HUDEP-2 (cell line): ENCODE data around the gene RAB8B.
A peak's percentile ranks its signal among the peaks of the same experiment; 100 is the strongest.
"Not testable (repeated sequence)": the region's sequence is repeated elsewhere in the genome, so short reads cannot be mapped to it uniquely, and the experiment has no call there.

Experiments used
- DNase-seq, 76 experiments: peaks; one replicate each; lab custom pipeline; 2025; ENCODE audit not compliant: unreplicated experiment in 76 of 76; lab: John Stamatoyannopoulos, UW

Gene RAB8B

GRCh38 chr15:63203451-63204090 is 14.2 kb downstream of the RAB8B start:
- peak in 1 of 76 experiments; percentile 14 for DNase-seq

DNA sequence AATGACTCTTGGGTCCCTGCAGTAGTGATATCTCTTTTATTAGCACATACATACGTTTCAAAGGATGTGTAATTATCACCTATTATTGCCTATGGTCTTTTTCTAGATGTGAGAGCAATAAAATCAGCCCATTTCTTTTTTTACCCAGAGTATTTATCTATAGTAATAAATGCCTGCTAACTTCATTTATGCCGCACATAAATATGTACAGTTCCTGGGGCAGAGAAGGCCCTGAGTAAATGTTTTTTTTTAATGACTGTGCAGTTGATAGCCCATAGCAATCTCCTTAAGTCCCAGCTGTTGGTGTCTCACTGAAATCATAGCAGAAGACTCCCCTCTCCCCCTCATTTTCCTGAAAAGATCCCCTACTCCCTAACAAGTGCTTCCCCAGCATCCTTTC is 16.7 kb downstream of the RAB8B start:
- no peak for DNase-seq

- not testable (repeated sequence) for DNase-seq
Measured at GRCh38 chr15:63208824-63209223, 19.4 kb downstream of the RAB8B start.

GRCh38 chr15:63210151-63211091 is 21.0 kb downstream of the RAB8B start:
- DNase-seq: no peak

- DNase-seq: no peak
Measured at GRCh38 chr15:63211092-63211490, 21.7 kb downstream of the RAB8B start.

DNA sequence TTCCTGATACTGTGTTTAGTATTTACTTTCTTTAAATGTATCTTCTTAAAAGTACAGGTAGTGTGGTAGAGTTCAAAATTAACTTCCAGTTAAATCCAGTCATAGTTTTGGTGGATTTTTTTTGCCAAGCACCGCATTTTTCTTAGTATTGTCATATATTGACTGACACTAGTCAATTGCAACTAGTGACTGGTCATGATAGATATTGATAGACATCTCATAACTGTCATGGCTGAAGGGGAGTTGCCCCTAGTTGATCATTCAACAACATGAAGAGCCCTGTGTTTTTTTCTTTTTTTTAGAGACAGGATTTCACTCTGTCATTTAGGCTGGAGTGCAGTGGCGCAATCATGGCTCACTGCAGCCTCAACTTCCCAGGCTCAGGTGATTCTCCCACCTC is 22.1 kb downstream of the RAB8B start:
- DNase-seq: no peak

GRCh38 chr15:63212050-63213004 is 22.9 kb downstream of the RAB8B start:
- DNase-seq: peak in 17 of 76 experiments; percentile 11 to 51 (median 31)

GRCh38 chr15:63218100-63218808 is 28.8 kb downstream of the RAB8B start:
- no peak for DNase-seq

- DNase-seq: no peak
Measured at GRCh38 chr15:63219196-63219710, 29.8 kb downstream of the RAB8B start.

GRCh38 chr15:63221346-63221745 is 31.9 kb downstream of the RAB8B start:
- DNase-seq: no peak

DNA sequence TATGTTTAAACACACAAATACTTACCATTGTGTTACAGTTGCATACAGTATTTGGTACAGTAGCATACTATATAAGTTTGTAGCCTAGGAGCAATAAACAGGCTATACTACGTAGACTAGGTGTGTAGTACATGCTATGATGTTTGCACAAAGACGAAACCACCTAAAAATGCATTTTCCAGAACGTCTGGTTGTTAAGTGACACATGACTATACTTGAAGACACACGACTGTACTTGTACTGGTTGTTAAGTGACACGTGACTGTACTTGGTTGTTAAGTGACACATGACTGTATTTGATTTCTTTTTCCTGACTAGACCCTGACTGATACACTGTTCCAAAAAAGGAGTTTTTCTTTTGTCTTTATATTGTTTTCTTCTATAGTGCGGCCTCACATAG is 34.1 kb downstream of the RAB8B start:
- DNase-seq: no peak

GRCh38 chr15:63225381-63225780 is 36.0 kb downstream of the RAB8B start:
- DNase-seq: no peak

- DNase-seq: no peak
Measured at GRCh38 chr15:63226155-63226883, 36.9 kb downstream of the RAB8B start.

- DNase-seq: no peak
Measured at GRCh38 chr15:63226966-63227401, 37.6 kb downstream of the RAB8B start.

- no peak for DNase-seq
Measured at GRCh38 chr15:63227689-63228088, 38.3 kb downstream of the RAB8B start.

DNA sequence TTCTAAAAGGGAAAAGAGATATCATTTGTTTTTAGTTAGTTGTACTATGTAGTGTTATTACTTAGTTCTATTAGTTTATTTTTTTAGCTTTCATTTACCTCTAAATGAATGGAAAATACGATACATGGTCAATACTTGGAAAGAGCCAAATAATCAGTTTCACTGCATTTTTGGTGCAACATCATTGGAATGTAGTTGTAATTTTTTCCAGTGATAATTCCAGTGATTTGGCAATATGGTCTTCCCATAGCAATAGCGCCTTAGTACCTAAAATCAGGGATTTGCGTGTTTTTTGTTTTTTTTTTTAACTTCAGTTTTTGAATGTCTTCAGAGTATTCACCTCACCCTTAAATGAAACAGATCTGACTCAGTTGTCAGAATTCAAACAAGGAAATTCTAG is 41.8 kb downstream of the RAB8B start:
- DNase-seq: no peak

GRCh38 chr15:63231706-63232105 is 42.3 kb downstream of the RAB8B start:
- DNase-seq: no peak

DNA sequence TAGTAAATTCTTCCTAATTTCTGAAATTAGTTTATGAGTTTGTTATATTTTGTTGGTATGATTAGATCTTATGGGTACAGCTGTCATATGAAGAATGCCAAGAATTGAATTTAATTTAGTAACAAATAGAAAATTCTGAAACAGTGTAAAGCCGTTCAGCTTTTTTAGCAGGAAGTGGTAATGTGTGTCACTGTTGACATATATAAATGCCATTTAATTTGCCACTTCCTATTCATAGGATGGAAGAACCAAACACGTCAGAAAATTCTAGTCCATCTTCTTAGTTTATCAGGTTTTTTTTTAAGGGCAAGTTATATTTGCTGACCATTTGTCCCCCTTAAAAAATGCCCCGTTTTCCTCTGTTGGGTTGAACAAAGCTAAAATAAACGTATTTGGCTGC is 43.0 kb downstream of the RAB8B start:
- DNase-seq: no peak

- DNase-seq: no peak
Measured at GRCh38 chr15:63232943-63233342, 43.5 kb downstream of the RAB8B start.
